ENCODE results near the gene ARPC2. TPM values are rescaled to one million over a fixed set of nuclear protein-coding genes. Genes with fewer than 3 reads are reported as not detected.

Gene ARPC2
- total and polyA plus RNA-seq, 2 of the 13 experiments (the other 11 are each of a cell fraction or from before 2014, with no cell fraction given): 168 to 303 TPM

DNA sequence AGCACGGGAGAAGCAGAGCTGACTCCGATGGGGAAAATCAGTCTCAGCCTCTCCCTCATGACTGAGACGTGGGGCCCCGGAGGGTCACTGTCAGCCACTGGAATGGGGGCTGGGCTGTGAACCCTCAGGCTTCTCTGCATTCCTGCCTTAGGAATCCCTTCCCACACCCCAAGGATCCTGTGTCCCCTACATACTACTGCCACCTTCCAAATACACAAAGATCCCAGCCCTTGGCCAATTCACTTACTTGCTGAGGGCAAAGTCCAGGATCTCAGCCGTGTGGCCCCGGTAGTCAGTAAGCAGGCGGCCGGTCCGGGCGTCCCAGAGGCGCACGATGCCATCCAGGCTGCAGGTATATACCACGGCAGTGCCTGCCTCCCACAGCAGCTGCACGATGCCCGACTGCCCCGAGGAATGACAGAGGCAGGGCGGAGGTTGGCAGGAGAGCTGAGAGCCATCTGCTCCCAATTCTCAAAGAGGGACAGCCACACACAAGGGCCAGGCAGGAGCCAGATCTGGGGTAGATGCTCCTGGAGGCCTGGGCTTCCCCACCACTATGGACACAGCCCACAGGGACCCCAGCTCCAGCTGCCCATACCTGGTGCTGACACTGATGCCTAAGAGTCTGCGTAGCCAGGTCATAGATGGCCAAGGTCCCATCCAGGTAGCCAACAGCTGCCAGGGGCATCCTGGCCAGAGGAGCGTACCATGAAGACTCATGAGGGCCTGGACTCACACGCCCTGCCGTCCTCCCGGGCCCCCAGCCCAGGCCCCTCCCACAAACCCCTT is 48.0 kb downstream of the ARPC2 start (continued):
- TF ChIP-seq, protein P1, sequence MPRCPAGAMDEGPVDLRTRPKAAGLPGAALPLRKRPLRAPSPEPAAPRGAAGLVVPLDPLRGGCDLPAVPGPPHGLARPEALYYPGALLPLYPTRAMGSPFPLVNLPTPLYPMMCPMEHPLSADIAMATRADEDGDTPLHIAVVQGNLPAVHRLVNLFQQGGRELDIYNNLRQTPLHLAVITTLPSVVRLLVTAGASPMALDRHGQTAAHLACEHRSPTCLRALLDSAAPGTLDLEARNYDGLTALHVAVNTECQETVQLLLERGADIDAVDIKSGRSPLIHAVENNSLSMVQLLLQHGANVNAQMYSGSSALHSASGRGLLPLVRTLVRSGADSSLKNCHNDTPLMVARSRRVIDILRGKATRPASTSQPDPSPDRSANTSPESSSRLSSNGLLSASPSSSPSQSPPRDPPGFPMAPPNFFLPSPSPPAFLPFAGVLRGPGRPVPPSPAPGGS (CRISPR knock-in tag; IDR thresholded peaks at IDR 0.05): peak; percentile 36; the same call in 1 of the 2 replicates
- TF ChIP-seq TIGD3 (CRISPR knock-in tag; IDR thresholded peaks at IDR 0.05; ENCODE audit: borderline replicate concordance) (no peak), TBL1XR1 (IDR thresholded peaks at IDR 0.05; ENCODE audit: borderline replicate concordance, low read length, partially characterized antibody) (no peak), E2F5 (CRISPR knock-in tag; conservative IDR thresholded peaks at IDR 0.05) (no peak), ZSCAN29 (CRISPR knock-in tag; conservative IDR thresholded peaks at IDR 0.05) (no peak), JDP2 (CRISPR knock-in tag; IDR thresholded peaks at IDR 0.05; ENCODE audit: borderline replicate concordance) (no peak), NFE2L2 (IDR thresholded peaks at IDR 0.05; ENCODE audit: low read length) (no peak), ZNF530 (CRISPR knock-in tag; IDR thresholded peaks at IDR 0.05; ENCODE audit: low read depth) (no peak), RXRB (CRISPR knock-in tag; IDR thresholded peaks at IDR 0.05; ENCODE audit: borderline replicate concordance) (no peak), ZNF143 (CRISPR knock-in tag; IDR thresholded peaks at IDR 0.05) (no peak), ZBTB33 (CRISPR knock-in tag; IDR thresholded peaks at IDR 0.05) (peak; percentile 38; the same call in 1 of the 2 replicates), ZNF10 (CRISPR knock-in tag; IDR thresholded peaks at IDR 0.05; ENCODE audit: borderline replicate concordance, low read depth) (no peak), ZNF280D (CRISPR knock-in tag; IDR thresholded peaks at IDR 0.05) (no peak), ZNF75D (CRISPR knock-in tag; IDR thresholded peaks at IDR 0.05; ENCODE audit: borderline replicate concordance) (no peak), ARHGAP35 (CRISPR knock-in tag; IDR thresholded peaks at IDR 0.05; ENCODE audit: borderline replicate concordance) (no peak)
